GM23338 (cell line): Measurements from ENCODE around the gene RADIL.

ENCODE experiments used
- CTCF ChIP-seq, 2 experiments: fragments of 200-600 bp in 1 of 2; sonication (generic) in 1 of 2; conservative IDR thresholded peaks; 2 replicates each; pipeline versions ENCODE4 v1.5.1 to v1.6.1; 2016 to 2017; ENCODE audit warnings: antibody characterized with exemption in 2 of 2, low read depth in 2 of 2, mild to moderate bottlenecking in 2 of 2, moderate library complexity in 1 of 2
- EZH2 ChIP-seq: fragments of 200-600 bp; sonication (generic); IDR thresholded peaks from one replicate; pipeline ENCODE4 v1.8.0; 2017; ENCODE audit warnings: antibody characterized with exemption, mild to moderate bottlenecking, low read depth; ENCODE audit not compliant: unreplicated experiment
- EZH2phosphoT487 ChIP-seq: fragments of 200-600 bp; sonication (generic); IDR thresholded peaks from one replicate; pipeline ENCODE4 v1.8.1; 2018; ENCODE audit warnings: antibody characterized with exemption; ENCODE audit not compliant: unreplicated experiment
- POLR2AphosphoS5 ChIP-seq: IDR thresholded peaks from 2 replicates; pipeline ENCODE4 v1.6.1; 2016; ENCODE audit warnings: antibody characterized with exemption, low read depth

GRCh38 chr7:4792537-4793126 lies 90.9 kb downstream of the RADIL start:
- TF ChIP-seq CTCF (conservative IDR thresholded peaks at IDR 0.05; ENCODE audit: low read depth in 2 of 2) (peak in 1 of 2 experiments; percentile 38; a peak in 2 of 4 replicates), POLR2AphosphoS5 (no peak; the same call in 1 of the 2 replicates), EZH2phosphoT487 (no peak), EZH2 (no peak)
